ENCODE measurements around the gene NR2F2.

GRCh38 chr15:96363707-96364106 lies 33.2 kb downstream of the NR2F2 start:
- TF ChIP-seq POLR2A (IDR thresholded peaks at IDR 0.05) (no peak), CTCF (IDR thresholded peaks at IDR 0.05) (no peak)
